Tibial nerve (tissue), 4 donors: ENCODE results near the gene SHC4. TPM values are rescaled to one million over a fixed set of nuclear protein-coding genes. Genes with fewer than 3 reads are reported as not detected.
A peak's percentile ranks its signal among the peaks of the same experiment; 100 is the strongest.

Experiments
- DNase-seq, 2 donors: peaks; one replicate each; pipeline ENCODE4 v3.0.0-alpha.2; 2019; ENCODE audit warnings: low spot score in 2 of 2
- H3K27ac ChIP-seq, 4 donors: fragments of 200-600 bp; sonication (generic) in 3 of 4; one replicate each; pipeline ENCODE4 v1.5.1; 2017 to 2019; ENCODE audit warnings: mild to moderate bottlenecking in 1 of 4
- H3K27me3 ChIP-seq, 2 donors: fragments of 200-600 bp; sonication (generic) in 1 of 2; one replicate each; pipeline versions ENCODE4 v1.5.1 to v1.6.0; 2017 to 2019
- H3K36me3 ChIP-seq, 3 donors: fragments of 200-600 bp; sonication (generic); one replicate each; pipeline ENCODE4 v1.5.1; 2018 to 2019
- H3K4me1 ChIP-seq, 4 donors: fragments of 200-600 bp; sonication (generic) in 3 of 4; one replicate each; pipeline ENCODE4 v1.5.1; 2017 to 2019
- H3K4me3 ChIP-seq, 4 donors: fragments of 200-600 bp; sonication (generic) in 3 of 4; one replicate each; pipeline ENCODE4 v1.5.1; 2017 to 2019; ENCODE audit warnings: mild to moderate bottlenecking in 1 of 4, moderate library complexity in 1 of 4
- H3K9me3 ChIP-seq, 4 donors: fragments of 200-600 bp; sonication (generic) in 3 of 4; one replicate each; pipeline ENCODE4 v1.5.1; 2017 to 2019
- CTCF ChIP-seq, 5 experiments: fragments of 200-600 bp in 3 of 5; fragments of 450-650 bp in 2 of 5; sonication (generic) in 3 of 5; IDR thresholded peaks; one replicate each; pipeline ENCODE4 v1.5.1; 2016 to 2019; ENCODE audit warnings: antibody characterized with exemption in 5 of 5, mild to moderate bottlenecking in 3 of 5, moderate library complexity in 2 of 5
- EP300 ChIP-seq, 2 donors: sonication (generic); formaldehyde crosslinking; IDR thresholded peaks; one replicate each; pipeline ENCODE4 v1.6.1; 2017; ENCODE audit warnings: antibody characterized with exemption in 2 of 2, mild to moderate bottlenecking in 1 of 2
- POLR2A ChIP-seq, 2 donors: fragments of 450-650 bp; IDR thresholded peaks; one replicate each; pipeline ENCODE4 v1.6.1; 2017; ENCODE audit warnings: antibody characterized with exemption in 2 of 2, mild to moderate bottlenecking in 2 of 2, moderate library complexity in 2 of 2
- WGBS, 2 donors: methylation state at CpG; one replicate each; pipeline ENCODE4 v1.1.5; 2018; 5-methylcytosine and 5-hydroxymethylcytosine counted together
- total RNA-seq, 4 donors: library from RNA; depleted of rRNA; stranded (reverse); fragments of >200 nt; gene quantifications; one replicate each; pipeline ENCODE4 v1.1.0, GENCODE V29; 2016

The SHC4 gene
- total RNA-seq, 4 donors from 2014 or later, result 36.9 to 71.7 (median 47.5) TPM

DNA sequence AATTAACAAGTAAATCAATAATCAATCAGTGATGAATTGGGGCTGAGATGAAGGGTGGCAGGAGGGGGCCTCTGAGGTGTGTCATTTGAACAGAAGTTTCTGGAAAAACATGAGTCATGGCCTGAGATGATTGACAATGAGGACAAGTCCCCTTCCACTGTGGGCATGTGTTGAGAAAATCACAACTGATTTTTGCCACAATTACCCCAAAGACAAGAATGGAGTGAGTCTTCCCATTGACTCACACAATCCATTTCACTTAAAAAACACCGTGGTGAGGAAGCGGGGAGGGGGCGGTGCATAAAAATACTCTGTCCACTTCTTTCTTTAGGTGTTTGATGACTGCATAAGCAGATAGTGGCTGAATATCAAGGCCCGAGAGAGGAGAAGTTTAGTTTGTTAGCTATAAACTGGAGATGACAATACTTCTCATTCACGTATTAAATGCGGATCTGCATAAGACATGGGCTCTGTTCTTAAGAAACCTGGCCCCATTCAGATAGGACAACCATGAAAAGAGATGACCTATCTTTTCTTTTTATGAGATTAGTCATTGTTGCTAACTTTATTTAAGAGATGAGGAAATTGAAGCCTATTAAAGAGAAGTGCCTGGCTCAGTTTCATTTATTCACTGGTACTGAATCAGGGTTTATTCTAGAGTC lies 34.7 kb downstream of the SHC4 start:
- no peaks in the 10 kb centered on the region for H3K36me3 ChIP-seq
- 82 to 84% methylated on average over 6 of the region's 6 CpGs for WGBS, 2 donors
- no peaks in the 10 kb centered on the region for H3K9me3 ChIP-seq
- peak overlapping the region in 2 of 4 donors; percentile 32 to 54 for H3K27ac ChIP-seq
- no peak overlapping the region for H3K4me3 ChIP-seq
- no peak for DNase-seq
- H3K4me1 ChIP-seq, result peaks cover 0 to 29% (median 0%) of the 10 kb centered on the region in 4 donors
- no peaks in the 10 kb centered on the region for H3K27me3 ChIP-seq
- TF ChIP-seq CTCF (IDR thresholded peaks at IDR 0.05), result no peak
- no peak for TF ChIP-seq POLR2A (IDR thresholded peaks at IDR 0.05)
- no peak for TF ChIP-seq EP300 (IDR thresholded peaks at IDR 0.05)

DNA sequence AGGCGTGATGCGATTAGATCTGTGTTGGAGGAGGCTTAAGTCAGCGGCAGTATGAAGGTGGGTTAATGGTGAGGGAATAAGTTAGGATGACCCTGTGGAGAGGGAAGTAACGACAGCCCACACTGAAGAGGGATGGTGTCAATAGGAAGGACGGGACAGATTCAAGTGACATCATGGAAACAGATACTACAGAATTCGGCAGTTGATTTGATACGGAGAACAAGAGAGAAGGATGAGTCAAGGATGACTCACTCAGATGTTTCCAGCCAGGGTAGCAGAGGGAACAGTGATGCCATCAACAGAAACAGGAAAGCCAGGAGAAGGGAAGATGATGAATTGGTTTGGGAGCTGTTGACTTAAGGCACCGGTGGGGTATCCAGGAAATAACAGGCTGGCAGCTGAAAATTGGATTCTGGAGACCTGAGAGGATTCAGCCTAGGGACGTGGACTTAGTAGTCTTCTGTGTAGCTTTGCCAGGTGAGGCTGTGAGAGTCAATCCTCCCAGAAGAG lies 38.0 kb downstream of the SHC4 start:
- no peaks in the 10 kb centered on the region for H3K9me3 ChIP-seq
- H3K4me1 ChIP-seq, result peaks cover 0 to 29% (median 0%) of the 10 kb centered on the region in 4 donors
- DNase-seq, result no peak
- 51 to 61% methylated on average over 9 of the region's 9 CpGs for WGBS, 2 donors
- peaks cover 0 to 11% (median 0%) of the 10 kb centered on the region in 3 donors for H3K36me3 ChIP-seq
- H3K27ac ChIP-seq, result peak overlapping the region in 3 of 4 donors; percentile 19 to 60 (median 41)
- TF ChIP-seq CTCF (IDR thresholded peaks at IDR 0.05) (no peak), EP300 (IDR thresholded peaks at IDR 0.05) (no peak), POLR2A (IDR thresholded peaks at IDR 0.05) (no peak)
- H3K27me3 ChIP-seq, result no peaks in the 10 kb centered on the region
- H3K4me3 ChIP-seq, result no peak overlapping the region

DNA sequence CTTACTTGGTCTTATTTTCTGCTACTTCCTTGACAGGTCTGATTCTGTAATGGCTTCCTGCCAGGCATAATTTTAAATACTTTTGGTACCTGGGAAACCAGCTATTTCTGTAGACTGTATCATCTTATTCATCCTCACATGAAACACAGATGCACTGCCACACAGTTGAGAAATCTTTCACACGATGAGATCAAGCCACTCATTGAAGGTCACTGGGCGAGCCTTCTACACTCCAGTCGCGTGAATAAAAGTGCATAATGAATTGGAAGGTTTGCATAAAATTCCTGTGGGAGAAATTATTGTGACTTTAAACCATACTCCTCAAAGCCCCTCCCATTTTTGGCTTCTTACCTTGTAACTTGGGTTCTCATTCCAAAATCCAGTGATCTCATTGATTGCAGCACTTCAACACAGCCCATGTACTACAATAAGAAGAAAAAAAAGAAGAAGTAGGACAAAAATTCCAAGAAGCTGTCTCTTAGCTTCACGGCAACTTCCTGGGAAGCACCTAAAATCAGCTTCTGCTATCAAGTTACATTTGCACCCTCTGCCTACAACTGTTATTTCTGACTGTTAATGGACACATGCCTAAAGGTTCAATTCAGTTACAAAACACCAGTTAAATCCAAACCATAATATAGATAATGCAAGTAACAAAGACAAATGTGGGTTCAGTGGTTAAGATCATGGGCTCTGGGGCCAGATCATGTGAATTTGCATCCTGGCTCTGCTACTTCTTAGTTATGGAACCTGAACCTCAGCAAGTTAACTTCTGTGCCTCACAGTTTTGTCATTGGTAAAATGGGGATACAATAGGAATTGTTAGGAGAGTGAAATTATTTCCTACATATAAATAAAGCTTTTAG lies 39.0 kb downstream of the SHC4 start:
- 54 to 60% methylated on average over 5 of the region's 5 CpGs for WGBS, 2 donors

GRCh38 chr15:48922046-48922445 lies 41.7 kb downstream of the SHC4 start:
- 82 to 92% methylated on average over 2 of the region's 2 CpGs for WGBS, 2 donors
- H3K9me3 ChIP-seq, result no peaks in the 10 kb centered on the region
- peaks cover 0 to 26% (median 2%) of the 10 kb centered on the region in 4 donors for H3K4me1 ChIP-seq
- DNase-seq, result no peak
- peaks cover 0 to 11% (median 0%) of the 10 kb centered on the region in 3 donors for H3K36me3 ChIP-seq
- no peak overlapping the region for H3K4me3 ChIP-seq
- no peak for TF ChIP-seq CTCF (IDR thresholded peaks at IDR 0.05)
- no peak for TF ChIP-seq EP300 (IDR thresholded peaks at IDR 0.05)
- no peak for TF ChIP-seq POLR2A (IDR thresholded peaks at IDR 0.05)
- H3K27ac ChIP-seq, result no peak overlapping the region
- no peaks in the 10 kb centered on the region for H3K27me3 ChIP-seq

More for the DNA sequence above, 39.0 kb downstream of the SHC4 start:
- Histone ChIP-seq H3K27me3 (no peaks in the 10 kb centered on the region), H3K27ac (peak overlapping the region in 2 of 4 donors; percentile 41 to 60), H3K9me3 (no peaks in the 10 kb centered on the region), H3K36me3 (peaks cover 0 to 11% (median 0%) of the 10 kb centered on the region in 3 donors), H3K4me3 (no peak overlapping the region), H3K4me1 (peaks cover 0 to 27% (median 0%) of the 10 kb centered on the region in 4 donors)
- DNase-seq, result peak in 1 of 2 donors; percentile 17
- no peak for TF ChIP-seq CTCF (IDR thresholded peaks at IDR 0.05)
- no peak for TF ChIP-seq POLR2A (IDR thresholded peaks at IDR 0.05)
- TF ChIP-seq EP300 (IDR thresholded peaks at IDR 0.05), result no peak
